NCI-H2196 (cell line): ENCODE measurements around the gene C1QTNF5.

Experiments
- DNase-seq: peaks from one replicate; lab custom pipeline; 2025; ENCODE audit not compliant: unreplicated experiment; lab: John Stamatoyannopoulos, UW

C1QTNF5 gene

GRCh38 chr11:119318240-119319135 lies 22.2 kb downstream of the C1QTNF5 start:
- peak; percentile 19 for DNase-seq

- no peak for DNase-seq
These were observed 23.0 kb downstream of the C1QTNF5 start for GRCh38 chr11:119317592-119318239.

GRCh38 chr11:119316729-119317591 lies 23.7 kb downstream of the C1QTNF5 start, which contains the start of gene MCAM:
Gene MCAM, minus strand, starts transcription at chr11:119317130. Its CDS starts 29 bp downstream, at chr11:119317101.
- DNase-seq: peak; percentile 25

- DNase-seq: peak; percentile 64
These were observed 24.5 kb downstream of the C1QTNF5 start for GRCh38 chr11:119316016-119316728.

- DNase-seq: peak; percentile 81
These were observed 25.3 kb downstream of the C1QTNF5 start for GRCh38 chr11:119315131-119316015.

GRCh38 chr11:119314726-119315125 lies 26.0 kb downstream of the C1QTNF5 start:
- DNase-seq: no peak

- DNase-seq: no peak
These were observed 30.0 kb downstream of the C1QTNF5 start for GRCh38 chr11:119310682-119311052.

- no peak for DNase-seq
These were observed 30.6 kb downstream of the C1QTNF5 start for GRCh38 chr11:119309953-119310681.

GRCh38 chr11:119309411-119309810 lies 31.3 kb downstream of the C1QTNF5 start:
- no peak for DNase-seq

- DNase-seq: no peak
These were observed 32.7 kb downstream of the C1QTNF5 start for GRCh38 chr11:119307974-119308373.

- DNase-seq: peak; percentile 24
These were observed 33.5 kb downstream of the C1QTNF5 start for GRCh38 chr11:119307219-119307618.

GRCh38 chr11:119306373-119306890 lies 34.3 kb downstream of the C1QTNF5 start:
- no peak for DNase-seq

- no peak for DNase-seq
These were observed 34.9 kb downstream of the C1QTNF5 start for GRCh38 chr11:119305556-119306372.

GRCh38 chr11:119303227-119303718 lies 37.4 kb downstream of the C1QTNF5 start:
- no peak for DNase-seq

- DNase-seq: no peak
These were observed 40.3 kb downstream of the C1QTNF5 start for GRCh38 chr11:119300198-119300964.

GRCh38 chr11:119299416-119299815 lies 41.3 kb downstream of the C1QTNF5 start:
- DNase-seq: no peak

- no peak for DNase-seq
These were observed 42.0 kb downstream of the C1QTNF5 start for GRCh38 chr11:119298726-119299125.
